ENCODE data around the gene XPNPEP2.
"Not testable (repeated sequence)": the region's sequence is repeated elsewhere in the genome, so short reads cannot be mapped to it uniquely, and the experiment has no call there.

Gene XPNPEP2

GRCh38 chrX:129719931-129720530 lies 18.7 kb upstream of the XPNPEP2 start:
- no peak for DNase-seq (ENCODE audit: low read depth in 2 of 3, low spot score in 2 of 3)

GRCh38 chrX:129720741-129721140 lies 18.0 kb upstream of the XPNPEP2 start:
- no peak for DNase-seq (ENCODE audit: low read depth in 2 of 3, low spot score in 2 of 3)

GRCh38 chrX:129721414-129721813 lies 17.4 kb upstream of the XPNPEP2 start:
- DNase-seq (ENCODE audit: low read depth in 2 of 3, low spot score in 2 of 3) = no peak

GRCh38 chrX:129721870-129722269 lies 16.9 kb upstream of the XPNPEP2 start:
- DNase-seq (ENCODE audit: low read depth in 2 of 3, low spot score in 2 of 3) = no peak

GRCh38 chrX:129723511-129723910 lies 15.3 kb upstream of the XPNPEP2 start:
- no peak for DNase-seq (ENCODE audit: low read depth in 2 of 3, low spot score in 2 of 3)

GRCh38 chrX:129724754-129725153 lies 14.0 kb upstream of the XPNPEP2 start:
- DNase-seq (ENCODE audit: low read depth in 2 of 3, low spot score in 2 of 3) = no peak

- no peak for DNase-seq (ENCODE audit: low read depth in 2 of 3, low spot score in 2 of 3)
Observed at GRCh38 chrX:129726307-129727111, 12.3 kb upstream of the XPNPEP2 start.

- no peak for DNase-seq (ENCODE audit: low read depth in 2 of 3, low spot score in 2 of 3)
Observed at GRCh38 chrX:129728061-129728460, 10.7 kb upstream of the XPNPEP2 start.

- DNase-seq (ENCODE audit: low read depth in 2 of 3, low spot score in 2 of 3) = no peak
Observed at GRCh38 chrX:129731228-129731627, 7.6 kb upstream of the XPNPEP2 start.

GRCh38 chrX:129732857-129733256 lies 5.9 kb upstream of the XPNPEP2 start:
- DNase-seq (ENCODE audit: low read depth in 2 of 3, low spot score in 2 of 3) = no peak

- DNase-seq (ENCODE audit: low read depth in 2 of 3, low spot score in 2 of 3) = no peak
Observed at GRCh38 chrX:129733335-129733734, 5.4 kb upstream of the XPNPEP2 start.

GRCh38 chrX:129736491-129736890 lies 2.3 kb upstream of the XPNPEP2 start:
- no peak for DNase-seq (ENCODE audit: low read depth in 2 of 3, low spot score in 2 of 3)

- no peak for DNase-seq (ENCODE audit: low read depth in 2 of 3, low spot score in 2 of 3)
Observed at GRCh38 chrX:129737916-129738315, 863 bp upstream of the XPNPEP2 start.

GRCh38 chrX:129739578-129739977 lies 799 bp downstream of the XPNPEP2 start:
- DNase-seq (ENCODE audit: low read depth in 2 of 3, low spot score in 2 of 3) = no peak

GRCh38 chrX:129741880-129742758 lies 3.3 kb downstream of the XPNPEP2 start:
- DNase-seq (ENCODE audit: low read depth in 2 of 3, low spot score in 2 of 3) = no peak

- DNase-seq (ENCODE audit: low read depth in 2 of 3, low spot score in 2 of 3) = not testable (repeated sequence)
Observed at GRCh38 chrX:129742759-129743152, 4.0 kb downstream of the XPNPEP2 start.

GRCh38 chrX:129743821-129744220 lies 5.0 kb downstream of the XPNPEP2 start:
- no peak for DNase-seq (ENCODE audit: low read depth in 2 of 3, low spot score in 2 of 3)

- DNase-seq (ENCODE audit: low read depth in 2 of 3, low spot score in 2 of 3) = no peak
Observed at GRCh38 chrX:129744861-129745321, 6.1 kb downstream of the XPNPEP2 start.

GRCh38 chrX:129746557-129747470 lies 8.0 kb downstream of the XPNPEP2 start:
- no peak for DNase-seq (ENCODE audit: low read depth in 2 of 3, low spot score in 2 of 3)

GRCh38 chrX:129747533-129747932 lies 8.8 kb downstream of the XPNPEP2 start:
- DNase-seq (ENCODE audit: low read depth in 2 of 3, low spot score in 2 of 3) = no peak

GRCh38 chrX:129748305-129748704 lies 9.5 kb downstream of the XPNPEP2 start:
- no peak for DNase-seq (ENCODE audit: low read depth in 2 of 3, low spot score in 2 of 3)

Data from activated CD8-positive, alpha-beta memory T cell treated with anti-CD3 and anti-CD28 coated beads for 48 hours (primary cell).